HCT116 (cell line): Measurements from ENCODE around the gene AADACL2.

Source experiments
- CTCF ChIP-seq, 3 experiments: fragments of 200-600 bp in 1 of 3; sonication (generic) in 1 of 3; IDR thresholded peaks in 2 of 3; conservative IDR thresholded peaks in 1 of 3; 2 replicates each; pipeline ENCODE4 v1.5.1; 2012 to 2017; ENCODE audit warnings: low read depth in 2 of 3, low read length in 2 of 3, antibody characterized with exemption in 1 of 3, borderline replicate concordance in 1 of 3, control low read depth in 1 of 3, mild to moderate bottlenecking in 1 of 3, mixed read lengths in 1 of 3, mixed run types in 1 of 3, moderate library complexity in 1 of 3; ENCODE audit not compliant: insufficient read depth in 1 of 3
- EZH2phosphoT487 ChIP-seq: fragments of 200-600 bp; IDR thresholded peaks from 2 replicates; pipeline ENCODE4 v1.6.1; 2018; ENCODE audit warnings: antibody characterized with exemption, borderline replicate concordance
- POLR2A ChIP-seq: IDR thresholded peaks from 2 replicates; pipeline ENCODE4 v1.7.0; 2011; ENCODE audit warnings: borderline replicate concordance; ENCODE audit not compliant: insufficient read depth, insufficient read length; ENCODE audit errors: extremely low read depth
- POLR2AphosphoS5 ChIP-seq: IDR thresholded peaks from 2 replicates; pipeline ENCODE4 v1.6.1; 2011; ENCODE audit warnings: mild to moderate bottlenecking, low read depth, low read length, moderate library complexity
- RAD21 ChIP-seq: IDR thresholded peaks from 2 replicates; pipeline ENCODE4 v1.6.1; 2012; ENCODE audit warnings: low read depth, mild to moderate bottlenecking
- SP1 ChIP-seq: IDR thresholded peaks from 2 replicates; pipeline ENCODE4 v1.6.1; 2012; ENCODE audit warnings: low read depth
- ZNF274 ChIP-seq: fragments of 200-500 bp; sonication (Bioruptor generic); IDR thresholded peaks from 2 replicates; pipeline ENCODE4 v1.6.1; 2014; ENCODE audit warnings: mild to moderate bottlenecking, low read depth, low read length, inconsistent platforms
- TF ChIP-seq, protein P1 (sequence below): IDR thresholded peaks from 2 replicates; pipeline ENCODE4 v1.6.1; 2012
- TF ChIP-seq, protein P2 (sequence below): IDR thresholded peaks from 2 replicates; pipeline ENCODE4 v1.6.1; 2012; ENCODE audit warnings: low read depth

DNA sequence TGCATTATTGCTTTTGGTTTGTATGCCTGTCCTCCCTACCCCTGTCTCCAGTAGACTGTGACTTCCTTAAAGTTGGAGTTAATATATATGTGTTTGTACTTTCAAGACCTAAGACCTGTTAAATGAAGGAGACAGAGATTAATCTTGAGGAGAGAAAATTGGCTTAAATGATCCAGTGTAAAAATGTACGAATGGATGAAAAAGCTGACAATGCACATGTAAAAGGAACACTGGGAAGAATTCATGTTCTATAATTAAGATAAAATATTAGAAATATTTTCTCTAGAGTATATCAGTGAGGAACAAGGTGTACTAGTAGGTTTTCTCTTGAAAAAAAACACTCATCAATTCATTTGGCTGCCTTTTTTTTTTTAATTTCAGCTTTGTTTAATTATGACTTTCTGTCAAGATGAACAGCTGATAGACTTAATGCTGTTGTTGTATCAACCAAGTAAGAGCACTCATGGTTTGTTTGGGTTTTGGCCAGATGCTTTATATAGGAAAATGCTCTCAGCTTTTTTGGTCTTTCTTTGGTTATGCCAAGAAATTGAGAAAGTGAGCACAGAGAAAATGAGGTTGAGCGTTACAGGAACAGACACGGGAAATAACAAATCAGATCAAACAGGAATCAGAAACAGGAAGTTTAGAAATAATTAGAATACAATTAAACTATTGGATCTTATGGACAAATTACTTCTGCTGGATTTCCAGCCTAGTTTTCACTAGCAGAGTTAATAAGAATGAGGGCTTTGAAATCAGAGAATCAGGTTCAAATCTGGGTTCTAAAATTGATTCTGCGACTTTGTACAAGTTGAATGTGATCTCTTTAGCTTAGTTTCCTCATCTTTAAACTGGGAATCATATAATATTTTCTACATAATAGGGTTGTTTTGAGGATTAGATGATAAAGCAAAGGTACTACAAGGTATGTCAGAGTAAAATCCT lies 41.9 kb downstream of the AADACL2 start:
- no peak for TF ChIP-seq POLR2A
- no peak for TF ChIP-seq CTCF (IDR thresholded peaks at IDR 0.05 in 2 of 3, conservative IDR thresholded peaks at IDR 0.05 in 1 of 3; ENCODE audit: borderline replicate concordance in 1 of 3, insufficient read depth in 1 of 3, low read depth in 2 of 3, low read length in 2 of 3)
- TF ChIP-seq EZH2phosphoT487 = no peak
- no peak for TF ChIP-seq POLR2AphosphoS5
- no peak for TF ChIP-seq RAD21
- TF ChIP-seq, protein P1, sequence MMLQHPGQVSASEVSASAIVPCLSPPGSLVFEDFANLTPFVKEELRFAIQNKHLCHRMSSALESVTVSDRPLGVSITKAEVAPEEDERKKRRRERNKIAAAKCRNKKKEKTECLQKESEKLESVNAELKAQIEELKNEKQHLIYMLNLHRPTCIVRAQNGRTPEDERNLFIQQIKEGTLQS = no peak
- TF ChIP-seq ZNF274 = no peak
- TF ChIP-seq, protein P2, sequence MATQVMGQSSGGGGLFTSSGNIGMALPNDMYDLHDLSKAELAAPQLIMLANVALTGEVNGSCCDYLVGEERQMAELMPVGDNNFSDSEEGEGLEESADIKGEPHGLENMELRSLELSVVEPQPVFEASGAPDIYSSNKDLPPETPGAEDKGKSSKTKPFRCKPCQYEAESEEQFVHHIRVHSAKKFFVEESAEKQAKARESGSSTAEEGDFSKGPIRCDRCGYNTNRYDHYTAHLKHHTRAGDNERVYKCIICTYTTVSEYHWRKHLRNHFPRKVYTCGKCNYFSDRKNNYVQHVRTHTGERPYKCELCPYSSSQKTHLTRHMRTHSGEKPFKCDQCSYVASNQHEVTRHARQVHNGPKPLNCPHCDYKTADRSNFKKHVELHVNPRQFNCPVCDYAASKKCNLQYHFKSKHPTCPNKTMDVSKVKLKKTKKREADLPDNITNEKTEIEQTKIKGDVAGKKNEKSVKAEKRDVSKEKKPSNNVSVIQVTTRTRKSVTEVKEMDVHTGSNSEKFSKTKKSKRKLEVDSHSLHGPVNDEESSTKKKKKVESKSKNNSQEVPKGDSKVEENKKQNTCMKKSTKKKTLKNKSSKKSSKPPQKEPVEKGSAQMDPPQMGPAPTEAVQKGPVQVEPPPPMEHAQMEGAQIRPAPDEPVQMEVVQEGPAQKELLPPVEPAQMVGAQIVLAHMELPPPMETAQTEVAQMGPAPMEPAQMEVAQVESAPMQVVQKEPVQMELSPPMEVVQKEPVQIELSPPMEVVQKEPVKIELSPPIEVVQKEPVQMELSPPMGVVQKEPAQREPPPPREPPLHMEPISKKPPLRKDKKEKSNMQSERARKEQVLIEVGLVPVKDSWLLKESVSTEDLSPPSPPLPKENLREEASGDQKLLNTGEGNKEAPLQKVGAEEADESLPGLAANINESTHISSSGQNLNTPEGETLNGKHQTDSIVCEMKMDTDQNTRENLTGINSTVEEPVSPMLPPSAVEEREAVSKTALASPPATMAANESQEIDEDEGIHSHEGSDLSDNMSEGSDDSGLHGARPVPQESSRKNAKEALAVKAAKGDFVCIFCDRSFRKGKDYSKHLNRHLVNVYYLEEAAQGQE = no peak
- no peak for TF ChIP-seq SP1
